ENCODE measurements around the gene KISS1R. TPM values are rescaled to one million over a fixed set of nuclear protein-coding genes. Genes with fewer than 3 reads are reported as not detected.

The KISS1R gene
- 0.14 to 0.82 TPM (median 0.52 TPM) in 5 replicates for total RNA-seq (2022; extraction: Qiagen RNA extraction)

GRCh38 chr19:917323-918151 lies at the start of gene KISS1R:
KISS1R (plus strand) TSS chr19:917333; CDS start chr19:917503, 170 bp downstream.

GRCh38 chr19:892894-893689 lies 24.0 kb upstream of the KISS1R start, which contains the start of the genes MED16 and RNU6-9:
MED16 (minus strand) TSS chr19:893187; CDS start chr19:891131, 2,056 bp downstream.
RNU6-9 (plus strand) TSS chr19:893484.

GRCh38 chr19:913080-913748 lies 3.9 kb upstream of the KISS1R start, which contains the start of gene R3HDM4:
R3HDM4 (minus strand) TSS chr19:913219; CDS start chr19:913157, 62 bp downstream.

GRCh38 chr19:925526-926322 lies 8.6 kb downstream of the KISS1R start, which contains the start of gene ARID3A:
ARID3A (plus strand) TSS chr19:926035; CDS start chr19:929529, 3,494 bp downstream.

Other genes with a start within 250 kb of the KISS1R start
- 153 to 212 TPM (median 193 TPM) in 5 replicates for gene FSTL3, start 240.9 kb upstream of the KISS1R start, total RNA-seq (2022; extraction: Qiagen RNA extraction)
- 0.13 TPM in 1 of 5 replicates, not detected in the others for gene PRSS57, start 221.9 kb upstream of the KISS1R start, total RNA-seq (2022; extraction: Qiagen RNA extraction)
- 11.5 to 17.8 TPM (median 15.2 TPM) in 5 replicates for gene PALM, start 208.4 kb upstream of the KISS1R start, total RNA-seq (2022; extraction: Qiagen RNA extraction)
- gene MISP, start 166.2 kb upstream of the KISS1R start, total RNA-seq (2022; extraction: Qiagen RNA extraction) = 76.4 to 104 TPM (median 97.4 TPM) in 5 replicates
- gene PTBP1, start 119.9 kb upstream of the KISS1R start, total RNA-seq (2022; extraction: Qiagen RNA extraction) = 212 to 223 TPM (median 220 TPM) in 5 replicates
- gene PLPPR3, start 95.4 kb upstream of the KISS1R start, total RNA-seq (2022; extraction: Qiagen RNA extraction) = 3.6 to 5.1 TPM (median 4.5 TPM) in 5 replicates
- 0.21 to 0.54 TPM (median 0.25 TPM) in 5 replicates for gene AZU1, start 89.5 kb upstream of the KISS1R start, total RNA-seq (2022; extraction: Qiagen RNA extraction)
- 0.27 to 0.56 TPM (median 0.34 TPM) in 5 replicates for gene PRTN3, start 76.3 kb upstream of the KISS1R start, total RNA-seq (2022; extraction: Qiagen RNA extraction)
- gene ELANE, start 65.0 kb upstream of the KISS1R start, total RNA-seq (2022; extraction: Qiagen RNA extraction) = 0.12 TPM in 1 of 5 replicates, not detected in the others
- 8.5 to 24.7 TPM (median 24.1 TPM) in 5 replicates for gene CFD, start 57.7 kb upstream of the KISS1R start, total RNA-seq (2022; extraction: Qiagen RNA extraction)
- gene MED16, start 24.1 kb upstream of the KISS1R start, total RNA-seq (2022; extraction: Qiagen RNA extraction) = 11.3 to 22.3 TPM (median 21.5 TPM) in 5 replicates
- not detected in 5 replicates for gene RNU6-9, start 23.8 kb upstream of the KISS1R start, total RNA-seq (2022; extraction: Qiagen RNA extraction)
- gene R3HDM4, start 4.1 kb upstream of the KISS1R start, total RNA-seq (2022; extraction: Qiagen RNA extraction) = 25.4 to 43.0 TPM (median 40.9 TPM) in 5 replicates
- gene ARID3A, start 8.7 kb downstream of the KISS1R start, total RNA-seq (2022; extraction: Qiagen RNA extraction) = 5.1 to 6.6 TPM (median 6.1 TPM) in 5 replicates
- 41.6 to 74.7 TPM (median 68.5 TPM) in 5 replicates for gene WDR18, start 67.0 kb downstream of the KISS1R start, total RNA-seq (2022; extraction: Qiagen RNA extraction)
- 1.5 to 3.4 TPM (median 2.6 TPM) in 5 replicates for gene GRIN3B, start 83.1 kb downstream of the KISS1R start, total RNA-seq (2022; extraction: Qiagen RNA extraction)
- 64.9 to 127 TPM (median 121 TPM) in 5 replicates for gene TMEM259, start 103.8 kb downstream of the KISS1R start, total RNA-seq (2022; extraction: Qiagen RNA extraction)
- not detected in 5 replicates for gene RNU6-2, start 104.2 kb downstream of the KISS1R start, total RNA-seq (2022; extraction: Qiagen RNA extraction)
- 49.8 to 59.3 TPM (median 58.6 TPM) in 5 replicates for gene CNN2, start 109.3 kb downstream of the KISS1R start, total RNA-seq (2022; extraction: Qiagen RNA extraction)
- 7.2 to 11.6 TPM (median 10.6 TPM) in 5 replicates for gene ABCA7, start 122.8 kb downstream of the KISS1R start, total RNA-seq (2022; extraction: Qiagen RNA extraction)
- 1.7 to 2.7 TPM (median 2.6 TPM) in 5 replicates for gene ARHGAP45, start 149.8 kb downstream of the KISS1R start, total RNA-seq (2022; extraction: Qiagen RNA extraction)
- 187 to 252 TPM (median 237 TPM) in 5 replicates for gene POLR2E, start 178.0 kb downstream of the KISS1R start, total RNA-seq (2022; extraction: Qiagen RNA extraction)
- gene GPX4, start 186.7 kb downstream of the KISS1R start, total RNA-seq (2022; extraction: Qiagen RNA extraction) = 409 to 501 TPM (median 496 TPM) in 5 replicates

Data from A549 treated with CORT108297 at 1 μM for 4 hours (cell line).